Stimulated activated naive CD8-positive, alpha-beta T cell treated with anti-CD3 and anti-CD28 coated beads, Interleukin-15, amount 100 ng/mL, for 72 hours (primary cell): ENCODE results near the gene SH2B3.
A peak's percentile ranks its signal among the peaks of the same experiment; 100 is the strongest.

Experiments used
- ATAC-seq: fragments of 150-1000 bp; cut with Tn5 transposase; 2 replicates; pipeline ENCODE4 v1.10.0; 2021; ENCODE audit warnings: mild to moderate bottlenecking, moderate library complexity
- DNase-seq, 2 donors: peaks; one replicate each; pipeline ENCODE4 v3.0.0; 2021 to 2022
- H3K27ac Mint-ChIP-seq, 2 donors: one replicate each; pipeline ENCODE4 v1.8.0; 2022; ENCODE audit warnings: mild to moderate bottlenecking in 2 of 2, mixed read lengths in 2 of 2, moderate library complexity in 2 of 2
- H3K27me3 Mint-ChIP-seq: one replicate; pipeline ENCODE4 v1.8.0; 2022; ENCODE audit warnings: mixed read lengths
- H3K4me1 Mint-ChIP-seq: one replicate; pipeline ENCODE4 v1.8.0; 2022; ENCODE audit warnings: mild to moderate bottlenecking, mixed read lengths
- H3K4me3 Mint-ChIP-seq, 2 donors: one replicate each; pipeline ENCODE4 v1.8.0; 2022; ENCODE audit warnings: mild to moderate bottlenecking in 2 of 2, mixed read lengths in 2 of 2, moderate library complexity in 1 of 2
- H3K9me3 Mint-ChIP-seq, 2 donors: one replicate each; pipeline ENCODE4 v1.8.0; 2022; ENCODE audit warnings: mixed read lengths in 2 of 2

The SH2B3 gene

DNA sequence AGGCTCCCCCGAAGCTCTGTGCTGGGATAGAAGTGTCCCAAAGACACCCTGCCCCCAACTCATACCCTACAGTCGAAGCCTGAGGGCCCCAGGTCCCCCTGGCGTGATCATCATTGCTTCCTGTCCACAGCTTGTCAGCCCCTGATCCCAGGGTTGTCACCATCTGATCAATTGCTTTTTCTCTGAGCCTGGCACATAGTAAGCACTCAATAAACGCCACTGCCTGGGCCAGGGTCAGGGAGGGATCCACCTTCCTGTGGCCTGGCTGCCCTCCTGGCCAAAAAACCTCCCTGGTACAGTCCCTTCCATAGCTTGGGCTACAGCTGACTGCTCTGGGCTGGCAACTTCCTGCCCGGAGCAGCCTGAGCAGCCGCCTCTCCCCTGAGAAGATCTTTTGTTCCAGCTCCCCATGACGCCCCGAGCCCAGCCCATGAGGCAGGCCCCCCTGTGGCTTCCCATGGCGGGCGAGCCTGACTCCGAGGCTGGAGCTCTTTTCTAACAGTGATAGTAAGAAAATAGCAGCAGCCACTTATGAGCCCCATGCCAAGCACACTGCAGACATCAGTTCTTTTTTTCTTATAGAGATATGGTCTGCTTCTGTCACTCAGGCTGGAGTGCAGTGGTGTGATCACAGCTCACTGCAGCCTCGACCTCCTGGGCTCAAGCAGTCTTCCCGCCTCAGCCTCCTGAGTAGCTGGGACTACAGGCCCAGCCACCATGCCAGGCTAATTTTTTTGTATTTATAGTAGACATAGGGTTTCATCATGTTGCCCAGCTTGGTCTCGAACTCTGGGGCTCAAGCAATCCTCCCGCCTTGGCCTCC is 6.5 kb downstream of the SH2B3 start:
- ATAC-seq (peak; percentile 12), DNase-seq (no peak)
- peak overlapping the region; percentile 45 to 74 for H3K4me3 Mint-ChIP-seq
- H3K4me1 Mint-ChIP-seq = peaks cover 81% of the 10 kb centered on the region
- H3K9me3 Mint-ChIP-seq = no peaks in the 10 kb centered on the region
- H3K27me3 Mint-ChIP-seq = no peaks in the 10 kb centered on the region
- peak overlapping the region; percentile 59 to 87 for H3K27ac Mint-ChIP-seq

DNA sequence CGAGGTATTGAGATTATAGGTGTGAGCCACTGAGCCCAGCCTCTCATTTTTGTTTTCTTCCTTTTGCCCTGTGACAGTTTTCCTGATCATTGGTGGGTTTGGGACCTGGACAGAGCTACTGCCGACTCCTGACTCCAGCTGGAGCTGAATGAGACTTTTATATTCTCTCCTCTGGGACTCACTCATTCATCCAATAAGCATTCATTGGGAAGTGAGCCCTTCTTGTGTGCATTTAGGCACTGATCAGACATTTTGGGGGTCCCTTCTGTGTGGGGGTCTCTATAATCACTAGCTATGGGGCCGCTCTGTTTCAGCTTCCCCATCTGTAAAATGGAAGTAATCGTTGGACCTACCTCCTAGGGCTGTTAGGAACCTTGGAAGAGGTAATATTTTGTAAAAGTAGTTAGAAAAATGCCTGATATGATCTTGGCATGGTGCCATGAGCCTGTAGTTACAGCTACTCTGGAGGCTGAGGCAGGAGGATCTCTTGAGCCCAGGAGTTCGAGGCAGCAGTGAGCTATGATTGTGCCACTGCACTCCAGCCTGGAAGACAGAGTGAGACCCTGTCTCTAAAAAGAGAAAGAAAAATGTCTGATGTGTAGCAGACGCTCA is 7.2 kb downstream of the SH2B3 start:
- Mint-ChIP-seq H3K4me3 (peak overlapping the region; percentile 4 to 74), H3K9me3 (no peaks in the 10 kb centered on the region), H3K4me1 (peaks cover 74% of the 10 kb centered on the region), H3K27ac (peak overlapping the region; percentile 82 to 87), H3K27me3 (no peaks in the 10 kb centered on the region)
- ATAC-seq (no peak), DNase-seq (no peak)

GRCh38 chr12:111413442-111414086 is 7.8 kb downstream of the SH2B3 start:
- DNase-seq (no peak), ATAC-seq (no peak)
- no peaks in the 10 kb centered on the region for H3K9me3 Mint-ChIP-seq
- no peak overlapping the region for H3K4me3 Mint-ChIP-seq
- peaks cover 67% of the 10 kb centered on the region for H3K4me1 Mint-ChIP-seq
- H3K27me3 Mint-ChIP-seq = no peaks in the 10 kb centered on the region
- peak overlapping the region in 1 of 2 donors; percentile 43 for H3K27ac Mint-ChIP-seq

- Mint-ChIP-seq H3K4me3 (no peak overlapping the region), H3K9me3 (no peaks in the 10 kb centered on the region), H3K4me1 (peaks cover 55% of the 10 kb centered on the region), H3K27me3 (no peaks in the 10 kb centered on the region), H3K27ac (peak overlapping the region in 1 of 2 donors; percentile 48)
- DNase-seq (no peak), ATAC-seq (no peak)
These were observed 9.1 kb downstream of the SH2B3 start for GRCh38 chr12:111414711-111415252.

DNA sequence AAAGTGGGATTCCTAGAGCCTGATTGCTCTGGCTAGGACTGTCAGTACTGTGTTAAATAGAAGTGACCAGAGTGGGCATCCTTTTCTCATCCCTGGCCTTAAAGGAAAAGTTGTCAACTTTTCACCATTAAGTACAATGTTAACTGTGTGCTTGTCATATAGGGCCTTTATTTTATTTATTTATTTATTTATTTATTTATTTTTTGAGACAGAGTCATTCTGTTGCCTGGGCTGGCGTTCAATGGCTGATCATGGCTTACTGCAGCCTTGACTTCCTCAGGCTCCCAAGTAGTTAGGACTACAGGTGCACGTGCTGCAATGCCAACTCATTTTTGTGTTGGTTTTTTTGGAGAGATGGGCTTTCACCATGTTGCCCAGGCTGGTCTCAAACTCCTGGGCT is 11.6 kb downstream of the SH2B3 start:
- H3K27ac Mint-ChIP-seq = no peak overlapping the region

GRCh38 chr12:111417784-111418593 is 12.3 kb downstream of the SH2B3 start:
- H3K9me3 Mint-ChIP-seq = no peaks in the 10 kb centered on the region
- peaks cover 45% of the 10 kb centered on the region for H3K4me1 Mint-ChIP-seq
- peak; percentile 65 for ATAC-seq
- H3K4me3 Mint-ChIP-seq = no peak overlapping the region
- no peak overlapping the region for H3K27ac Mint-ChIP-seq
- no peaks in the 10 kb centered on the region for H3K27me3 Mint-ChIP-seq
- DNase-seq = no peak

More for the DNA sequence above, 11.6 kb downstream of the SH2B3 start:
- DNase-seq (no peak), ATAC-seq (no peak)
- H3K27me3 Mint-ChIP-seq = no peaks in the 10 kb centered on the region
- no peaks in the 10 kb centered on the region for H3K9me3 Mint-ChIP-seq
- no peak overlapping the region for H3K4me3 Mint-ChIP-seq
- H3K4me1 Mint-ChIP-seq = peaks cover 47% of the 10 kb centered on the region

GRCh38 chr12:111418594-111418880 is 12.8 kb downstream of the SH2B3 start:
- Mint-ChIP-seq H3K27me3 (no peaks in the 10 kb centered on the region), H3K9me3 (no peaks in the 10 kb centered on the region), H3K27ac (no peak overlapping the region), H3K4me3 (no peak overlapping the region), H3K4me1 (peaks cover 42% of the 10 kb centered on the region)
- peak; percentile 53 for ATAC-seq
- DNase-seq = no peak

DNA sequence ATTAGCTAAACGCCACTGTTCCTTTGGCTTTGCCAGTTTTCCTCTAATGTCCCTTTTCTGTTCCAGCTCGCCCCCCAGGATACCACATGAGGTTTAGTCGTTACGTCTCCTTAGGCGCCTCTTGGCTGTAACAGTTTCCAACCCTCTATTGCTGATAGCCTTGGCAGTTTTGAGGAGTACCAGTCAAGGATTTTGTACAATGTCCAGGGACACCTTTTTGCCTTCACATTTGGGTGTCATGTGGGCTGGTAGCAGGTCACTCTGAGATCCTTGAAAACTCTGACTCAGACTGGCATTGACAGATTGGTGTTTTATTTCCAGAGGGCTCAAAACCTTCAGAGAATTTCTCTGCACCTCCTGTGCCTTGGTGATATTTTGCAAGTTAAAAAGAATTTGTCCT is 14.1 kb downstream of the SH2B3 start:
- ATAC-seq = no peak
- no peak for DNase-seq
- no peak overlapping the region for H3K4me3 Mint-ChIP-seq

DNA sequence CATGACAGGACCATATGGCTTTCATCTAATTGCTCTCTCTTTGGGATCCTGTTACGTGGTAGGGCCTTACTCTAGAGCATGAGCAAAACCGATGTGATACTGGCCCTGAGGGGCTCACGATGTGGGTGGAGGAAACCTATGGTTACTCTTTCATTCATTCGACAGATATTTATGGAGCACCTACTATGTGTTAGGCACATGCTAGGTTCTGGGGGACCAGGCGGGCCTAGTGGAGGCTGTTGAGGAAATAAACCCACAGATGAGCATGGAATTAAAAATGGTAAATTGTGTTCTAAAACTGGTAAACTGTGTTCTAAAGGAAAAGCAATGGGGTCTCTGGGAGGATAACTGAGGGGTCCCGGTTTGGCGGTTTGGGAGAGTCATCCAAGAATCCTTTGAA is 14.8 kb downstream of the SH2B3 start:
- no peak overlapping the region for H3K27ac Mint-ChIP-seq
- no peak overlapping the region for H3K4me3 Mint-ChIP-seq
- DNase-seq = no peak
- peaks cover 43% of the 10 kb centered on the region for H3K4me1 Mint-ChIP-seq
- no peaks in the 10 kb centered on the region for H3K9me3 Mint-ChIP-seq
- H3K27me3 Mint-ChIP-seq = no peaks in the 10 kb centered on the region
- ATAC-seq = no peak

More for the DNA sequence above, 14.1 kb downstream of the SH2B3 start:
- Mint-ChIP-seq H3K27me3 (no peaks in the 10 kb centered on the region), H3K9me3 (no peaks in the 10 kb centered on the region), H3K4me1 (peaks cover 42% of the 10 kb centered on the region), H3K27ac (no peak overlapping the region)

DNA sequence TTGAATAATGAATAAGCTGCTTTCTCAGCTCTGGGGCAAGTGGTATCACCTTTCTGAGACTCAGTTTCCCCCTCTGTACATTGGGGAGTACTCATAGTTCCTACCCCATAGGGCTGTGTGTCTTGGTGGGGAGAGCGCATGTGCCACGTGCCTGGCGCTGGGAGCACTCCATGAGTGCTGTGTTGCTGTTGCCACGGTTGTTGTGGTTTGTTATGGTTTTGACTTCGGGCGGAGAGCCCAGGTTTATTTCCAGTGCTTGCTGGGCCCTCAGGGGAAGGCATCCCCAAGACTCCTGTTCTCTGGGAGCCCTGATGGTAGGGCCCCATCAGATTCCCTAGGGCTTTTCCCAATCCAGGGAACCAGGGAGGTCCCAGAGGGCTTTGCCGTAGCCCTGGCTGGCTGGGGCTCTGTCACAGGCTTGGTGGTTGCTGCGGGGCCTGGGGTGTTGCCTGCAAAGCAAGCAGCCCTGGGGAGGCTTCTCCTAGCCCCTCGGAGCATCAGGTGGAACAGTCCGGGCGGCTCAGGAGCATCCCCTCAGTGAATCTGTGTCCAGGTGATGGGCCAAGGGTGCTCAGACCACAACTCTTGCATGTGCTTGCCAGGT is 18.6 kb downstream of the SH2B3 start:
- peak overlapping the region in 1 of 2 donors; percentile 73 for H3K4me3 Mint-ChIP-seq

DNA sequence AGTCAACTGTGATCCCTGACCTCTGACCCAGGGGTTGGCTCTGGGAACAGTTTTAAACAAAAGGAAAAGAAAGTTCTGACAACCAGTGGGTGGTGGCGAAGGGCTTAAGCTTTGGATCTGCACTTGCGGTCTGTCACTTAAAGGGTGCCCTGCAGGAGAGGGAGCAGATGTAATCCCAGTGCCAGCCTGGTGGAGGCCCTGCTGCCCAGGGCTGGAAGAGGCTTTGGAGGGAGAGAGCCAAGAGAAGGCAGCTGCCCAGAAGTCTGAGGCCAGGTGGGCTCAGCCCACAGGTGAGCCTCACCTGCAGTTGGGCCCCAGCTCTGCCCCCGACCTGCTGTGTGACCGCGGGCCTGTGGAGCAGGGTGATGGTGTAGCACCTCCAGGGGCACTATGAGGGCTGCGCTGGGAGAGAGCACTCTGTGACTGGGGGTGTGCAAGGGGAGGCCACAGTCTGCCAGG is 19.1 kb downstream of the SH2B3 start:
- Mint-ChIP-seq H3K9me3 (no peaks in the 10 kb centered on the region), H3K4me1 (peaks cover 85% of the 10 kb centered on the region), H3K27me3 (no peaks in the 10 kb centered on the region), H3K27ac (peak overlapping the region; percentile 52 to 88), H3K4me3 (peak overlapping the region in 1 of 2 donors; percentile 73)
- DNase-seq (no peak), ATAC-seq (peak; percentile 50)

More for the DNA sequence above, 18.6 kb downstream of the SH2B3 start:
- ATAC-seq (no peak), DNase-seq (no peak)
- peak overlapping the region; percentile 52 to 88 for H3K27ac Mint-ChIP-seq
- peaks cover 80% of the 10 kb centered on the region for H3K4me1 Mint-ChIP-seq
- H3K27me3 Mint-ChIP-seq = no peaks in the 10 kb centered on the region
- no peaks in the 10 kb centered on the region for H3K9me3 Mint-ChIP-seq

GRCh38 chr12:111425655-111426054 is 19.9 kb downstream of the SH2B3 start:
- DNase-seq (no peak), ATAC-seq (no peak)
- no peaks in the 10 kb centered on the region for H3K27me3 Mint-ChIP-seq
- peak overlapping the region; percentile 62 to 73 for H3K4me3 Mint-ChIP-seq
- H3K9me3 Mint-ChIP-seq = no peaks in the 10 kb centered on the region
- H3K4me1 Mint-ChIP-seq = peaks cover 90% of the 10 kb centered on the region
- peak overlapping the region in 1 of 2 donors; percentile 49 for H3K27ac Mint-ChIP-seq

- H3K27ac Mint-ChIP-seq = peak overlapping the region; percentile 55 to 93
- peaks cover 90% of the 10 kb centered on the region for H3K4me1 Mint-ChIP-seq
- DNase-seq = no peak
- no peaks in the 10 kb centered on the region for H3K9me3 Mint-ChIP-seq
- ATAC-seq = peak; percentile 43
- H3K4me3 Mint-ChIP-seq = peak overlapping the region; percentile 62 to 73
- H3K27me3 Mint-ChIP-seq = no peaks in the 10 kb centered on the region
These were observed 20.8 kb downstream of the SH2B3 start for GRCh38 chr12:111426344-111427185.
